Lower leg skin (tissue), 4 donors: ENCODE results near the gene USP2. TPM values are rescaled to one million over a fixed set of nuclear protein-coding genes. Genes with fewer than 3 reads are reported as not detected.

Source experiments
- DNase-seq, 2 donors: peaks; one replicate each; pipeline ENCODE4 v3.0.0-alpha.2; 2019; ENCODE audit warnings: low spot score in 2 of 2
- H3K4me3 ChIP-seq: fragments of 200-600 bp; sonication (generic); 2 replicates; pipeline ENCODE4 v1.5.1; 2017; ENCODE audit warnings: mild to moderate bottlenecking, low read depth; ENCODE audit not compliant: poor library complexity, severe bottlenecking
- CTCF ChIP-seq, 3 donors: fragments of 450-650 bp; IDR thresholded peaks; one replicate each; pipeline ENCODE4 v1.5.1; 2016; ENCODE audit warnings: antibody characterized with exemption in 3 of 3, mild to moderate bottlenecking in 3 of 3, moderate library complexity in 2 of 3
- POLR2A ChIP-seq, 2 donors: fragments of 450-650 bp; IDR thresholded peaks; one replicate each; pipeline ENCODE4 v1.6.1; 2016 to 2017; ENCODE audit warnings: antibody characterized with exemption in 2 of 2, mild to moderate bottlenecking in 1 of 2, moderate library complexity in 1 of 2
- WGBS, 2 donors: methylation state at CpG; one replicate each; pipeline ENCODE4 v1.1.5; 2018; 5-methylcytosine and 5-hydroxymethylcytosine counted together
- intact Hi-C: fragments of 100-400 bp; cut with DNase I; formaldehyde crosslinking; loops from one replicate; pipeline ENCODE4 v1.15.0; 2023; ENCODE audit warnings: low total_unique reads
- total RNA-seq, 4 donors: library from RNA; depleted of rRNA; stranded (reverse); fragments of >200 nt; gene quantifications; one replicate each; pipeline ENCODE4 v1.1.0, GENCODE V29; 2016

USP2 gene
- total RNA-seq, 4 donors from 2014 or later: 15.0 to 35.6 (median 18.1) TPM

- no peak overlapping the region for H3K4me3 ChIP-seq
- TF ChIP-seq POLR2A (IDR thresholded peaks at IDR 0.05) (no peak), CTCF (IDR thresholded peaks at IDR 0.05) (no peak)
- 53 to 56% methylated on average over 2 of the region's 2 CpGs for WGBS, 2 donors
- intact Hi-C loops: no loop called here
- no peak for DNase-seq
These were observed 34.2 kb downstream of the USP2 start for GRCh38 chr11:119347242-119347641.

GRCh38 chr11:119346605-119347004, 34.9 kb downstream of the USP2 start, which contains the start of gene MFRP:
MFRP (minus strand) TSS chr11:119346705; CDS start chr11:119346513, 192 bp downstream.
- no peak within 1 kb of the TSS for H3K4me3 ChIP-seq
- intact Hi-C loops: no loop called here
- WGBS, 2 donors: 56 to 57% methylated on average over 6 of the region's 6 CpGs
- DNase-seq: no peak
- TF ChIP-seq CTCF (IDR thresholded peaks at IDR 0.05): no peak
- no peak for TF ChIP-seq POLR2A (IDR thresholded peaks at IDR 0.05)

GRCh38 chr11:119345685-119346084, 35.8 kb downstream of the USP2 start:
- intact Hi-C loops: no loop called here
- no peak for DNase-seq
- H3K4me3 ChIP-seq: no peak overlapping the region
- 90 to 92% methylated on average over 12 of the region's 12 CpGs for WGBS, 2 donors
- no peak for TF ChIP-seq POLR2A (IDR thresholded peaks at IDR 0.05)
- no peak for TF ChIP-seq CTCF (IDR thresholded peaks at IDR 0.05)

- 66 to 70% methylated on average over 14 of the region's 14 CpGs for WGBS, 2 donors
- DNase-seq: no peak
These were observed 37.0 kb downstream of the USP2 start for GRCh38 chr11:119344291-119345010.

GRCh38 chr11:119343726-119344125, 37.8 kb downstream of the USP2 start:
- 84 to 90% methylated on average over 7 of the region's 7 CpGs for WGBS, 2 donors
- DNase-seq: no peak
- H3K4me3 ChIP-seq: no peak overlapping the region
- TF ChIP-seq CTCF (IDR thresholded peaks at IDR 0.05) (no peak), POLR2A (IDR thresholded peaks at IDR 0.05) (no peak)
- intact Hi-C loops: no loop called here

More at GRCh38 chr11:119344291-119345010, 37.0 kb downstream of the USP2 start:
- intact Hi-C loops: no loop called here
- H3K4me3 ChIP-seq: no peak overlapping the region
- no peak for TF ChIP-seq POLR2A (IDR thresholded peaks at IDR 0.05)
- TF ChIP-seq CTCF (IDR thresholded peaks at IDR 0.05): no peak
